ENCODE data around the gene SYNC.

DNA sequence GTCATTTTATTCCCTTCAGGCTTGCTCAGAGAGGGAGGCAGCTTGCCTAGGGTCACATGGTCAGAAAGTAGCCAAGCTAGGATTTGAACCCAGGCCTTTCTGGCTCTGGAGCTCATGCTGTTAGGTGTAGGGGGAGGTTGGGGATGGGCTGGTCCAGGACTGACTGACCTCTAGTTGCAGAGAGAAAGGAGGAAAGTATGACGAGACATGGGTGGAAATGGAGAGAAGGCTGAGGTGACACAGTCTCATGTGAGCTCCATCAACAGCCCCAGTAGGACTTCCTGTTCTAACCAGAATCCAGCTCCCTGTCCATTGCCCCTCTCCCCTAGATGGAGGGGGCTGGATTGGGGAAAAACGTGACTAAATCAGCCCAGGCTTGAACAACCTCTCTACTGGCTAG, 15.5 kb upstream of the SYNC start:
- TF ChIP-seq, protein P1, sequence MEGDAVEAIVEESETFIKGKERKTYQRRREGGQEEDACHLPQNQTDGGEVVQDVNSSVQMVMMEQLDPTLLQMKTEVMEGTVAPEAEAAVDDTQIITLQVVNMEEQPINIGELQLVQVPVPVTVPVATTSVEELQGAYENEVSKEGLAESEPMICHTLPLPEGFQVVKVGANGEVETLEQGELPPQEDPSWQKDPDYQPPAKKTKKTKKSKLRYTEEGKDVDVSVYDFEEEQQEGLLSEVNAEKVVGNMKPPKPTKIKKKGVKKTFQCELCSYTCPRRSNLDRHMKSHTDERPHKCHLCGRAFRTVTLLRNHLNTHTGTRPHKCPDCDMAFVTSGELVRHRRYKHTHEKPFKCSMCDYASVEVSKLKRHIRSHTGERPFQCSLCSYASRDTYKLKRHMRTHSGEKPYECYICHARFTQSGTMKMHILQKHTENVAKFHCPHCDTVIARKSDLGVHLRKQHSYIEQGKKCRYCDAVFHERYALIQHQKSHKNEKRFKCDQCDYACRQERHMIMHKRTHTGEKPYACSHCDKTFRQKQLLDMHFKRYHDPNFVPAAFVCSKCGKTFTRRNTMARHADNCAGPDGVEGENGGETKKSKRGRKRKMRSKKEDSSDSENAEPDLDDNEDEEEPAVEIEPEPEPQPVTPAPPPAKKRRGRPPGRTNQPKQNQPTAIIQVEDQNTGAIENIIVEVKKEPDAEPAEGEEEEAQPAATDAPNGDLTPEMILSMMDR (IDR thresholded peaks at IDR 0.05): no peak
- TF ChIP-seq POLR2A (IDR thresholded peaks at IDR 0.05) (no peak), EP300 (IDR thresholded peaks at IDR 0.05) (no peak)
